ENCODE results near the gene LHX1.

DNA sequence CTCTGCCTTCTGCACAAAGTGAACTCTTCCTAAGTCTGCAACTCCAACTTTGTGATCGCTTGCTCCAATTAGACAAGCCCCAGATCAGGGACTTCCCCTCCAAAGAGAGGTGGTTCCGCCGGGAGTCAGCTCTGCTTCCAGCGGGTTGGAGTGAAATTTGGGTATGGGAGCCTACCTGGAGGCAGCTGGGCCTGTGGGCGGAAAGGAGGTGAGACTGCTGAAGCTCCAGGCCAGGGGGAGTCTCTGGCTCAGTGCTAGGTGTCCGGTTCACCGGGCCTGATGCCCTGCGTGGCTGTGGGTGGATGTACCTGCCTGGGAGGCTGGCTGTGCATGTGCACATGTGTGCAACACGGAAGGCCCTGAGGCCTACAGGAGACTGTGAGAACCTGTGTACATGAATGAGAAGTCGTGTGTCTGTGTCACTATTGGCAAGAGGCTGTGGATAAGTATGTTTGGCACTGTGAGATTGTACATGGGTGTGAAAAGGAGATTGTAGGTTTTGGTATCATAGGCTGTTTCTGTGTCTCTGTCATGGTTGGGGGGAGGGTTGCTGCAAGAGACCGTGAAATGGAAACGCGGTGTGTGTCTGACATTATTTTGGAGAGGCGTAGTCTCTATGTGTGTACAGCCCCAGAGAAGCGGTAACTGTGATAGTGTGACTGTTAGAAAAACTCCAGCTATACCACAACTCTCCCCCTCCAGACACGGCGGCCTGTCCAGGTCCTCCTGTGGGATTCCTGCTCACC lies 4.2 kb downstream of the LHX1 start:
- no peak for TF ChIP-seq SP1 (IDR thresholded peaks at IDR 0.05)
- TF ChIP-seq BHLHE40 (IDR thresholded peaks at IDR 0.05; ENCODE audit: borderline replicate concordance): no peak
- TF ChIP-seq, protein P1, sequence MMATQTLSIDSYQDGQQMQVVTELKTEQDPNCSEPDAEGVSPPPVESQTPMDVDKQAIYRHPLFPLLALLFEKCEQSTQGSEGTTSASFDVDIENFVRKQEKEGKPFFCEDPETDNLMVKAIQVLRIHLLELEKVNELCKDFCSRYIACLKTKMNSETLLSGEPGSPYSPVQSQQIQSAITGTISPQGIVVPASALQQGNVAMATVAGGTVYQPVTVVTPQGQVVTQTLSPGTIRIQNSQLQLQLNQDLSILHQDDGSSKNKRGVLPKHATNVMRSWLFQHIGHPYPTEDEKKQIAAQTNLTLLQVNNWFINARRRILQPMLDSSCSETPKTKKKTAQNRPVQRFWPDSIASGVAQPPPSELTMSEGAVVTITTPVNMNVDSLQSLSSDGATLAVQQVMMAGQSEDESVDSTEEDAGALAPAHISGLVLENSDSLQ (IDR thresholded peaks at IDR 0.05): no peak
- TF ChIP-seq TARDBP (IDR thresholded peaks at IDR 0.05): no peak
- TF ChIP-seq ELF4 (IDR thresholded peaks at IDR 0.05): no peak
- TF ChIP-seq NFRKB (IDR thresholded peaks at IDR 0.05): no peak
- TF ChIP-seq SUZ12 (IDR thresholded peaks at IDR 0.05): no peak
- no peak for TF ChIP-seq FOXM1 (IDR thresholded peaks at IDR 0.05; ENCODE audit: borderline replicate concordance)
- TF ChIP-seq ARNT (IDR thresholded peaks at IDR 0.05): no peak
